ENCODE measurements around the gene COPZ2.

The COPZ2 gene

GRCh38 chr17:48062273-48062672 is 24.7 kb upstream of the COPZ2 start:
- DNase-seq (ENCODE audit: low read depth) = no peak
- TF ChIP-seq CTCF (IDR thresholded peaks at IDR 0.05; ENCODE audit: low read depth, low read length, missing control alignments) = no peak

GRCh38 chr17:48060249-48060648 is 22.7 kb upstream of the COPZ2 start:
- no peak for DNase-seq (ENCODE audit: low read depth)
- no peak overlapping the region for H3K4me3 ChIP-seq (ENCODE audit: low read depth, low read length)
- no peak for TF ChIP-seq CTCF (IDR thresholded peaks at IDR 0.05; ENCODE audit: low read depth, low read length, missing control alignments)

More at GRCh38 chr17:48062273-48062672, 24.7 kb upstream of the COPZ2 start:
- no peak overlapping the region for H3K4me3 ChIP-seq (ENCODE audit: low read depth, low read length)

- no peak overlapping the region for H3K4me3 ChIP-seq (ENCODE audit: low read depth, low read length)
- TF ChIP-seq CTCF (IDR thresholded peaks at IDR 0.05; ENCODE audit: low read depth, low read length, missing control alignments) = no peak
- no peak for DNase-seq (ENCODE audit: low read depth)
Observed at GRCh38 chr17:48059125-48059668, 21.6 kb upstream of the COPZ2 start.

GRCh38 chr17:48058393-48059124 is 21.0 kb upstream of the COPZ2 start:
- no peak for TF ChIP-seq CTCF (IDR thresholded peaks at IDR 0.05; ENCODE audit: low read depth, low read length, missing control alignments)
- no peak for DNase-seq (ENCODE audit: low read depth)

GRCh38 chr17:48057626-48058025 is 20.0 kb upstream of the COPZ2 start:
- no peak overlapping the region for H3K4me3 ChIP-seq (ENCODE audit: low read depth, low read length)
- no peak for DNase-seq (ENCODE audit: low read depth)
- TF ChIP-seq CTCF (IDR thresholded peaks at IDR 0.05; ENCODE audit: low read depth, low read length, missing control alignments) = no peak

More at GRCh38 chr17:48058393-48059124, 21.0 kb upstream of the COPZ2 start:
- no peak overlapping the region for H3K4me3 ChIP-seq (ENCODE audit: low read depth, low read length)

- no peak for TF ChIP-seq CTCF (IDR thresholded peaks at IDR 0.05; ENCODE audit: low read depth, low read length, missing control alignments)
- H3K4me3 ChIP-seq (ENCODE audit: low read depth, low read length) = no peak overlapping the region; the same call in 1 of the 2 replicates
- no peak for DNase-seq (ENCODE audit: low read depth)
Observed at GRCh38 chr17:48056879-48057278, 19.3 kb upstream of the COPZ2 start.
